ENCODE data around the gene UBAC1. TPM values are rescaled to one million over a fixed set of nuclear protein-coding genes. Genes with fewer than 3 reads are reported as not detected.
"Not testable (repeated sequence)": the region's sequence is repeated elsewhere in the genome, so short reads cannot be mapped to it uniquely, and the experiment has no call there.

UBAC1 gene
- total and polyA plus RNA-seq, 12 donors, result 73.8 to 172 (median 85.5) TPM

GRCh38 chr9:135944444-135945252, 16.5 kb downstream of the UBAC1 start:
- no peak overlapping the region for H3K4me3 ChIP-seq
- ATAC-seq, result no peak
- DNase-seq, result no peak
- H3K27me3 ChIP-seq, result no peaks in the 10 kb centered on the region
- H3K4me1 ChIP-seq, result peaks cover 3 to 31% (median 14%) of the 10 kb centered on the region in 9 donors
- H3K9me3 ChIP-seq, result no peaks in the 10 kb centered on the region
- intact Hi-C loops (cut with DNase I), result loop anchor here in 3 of 10 donors (5.0 kb wide), 2 partner anchors 32 to 37 kb away; partner anchors contain the start of gene CAMSAP1 (in 2 of the 3)
- H3K27ac ChIP-seq, result no peak overlapping the region
- WGBS, 2 donors, result 90% methylated on average over 36 of the region's 36 CpGs
- H3K36me3 ChIP-seq, result peaks cover 0 to 99% (median 57%) of the 10 kb centered on the region in 9 donors
- TF ChIP-seq, protein P1, sequence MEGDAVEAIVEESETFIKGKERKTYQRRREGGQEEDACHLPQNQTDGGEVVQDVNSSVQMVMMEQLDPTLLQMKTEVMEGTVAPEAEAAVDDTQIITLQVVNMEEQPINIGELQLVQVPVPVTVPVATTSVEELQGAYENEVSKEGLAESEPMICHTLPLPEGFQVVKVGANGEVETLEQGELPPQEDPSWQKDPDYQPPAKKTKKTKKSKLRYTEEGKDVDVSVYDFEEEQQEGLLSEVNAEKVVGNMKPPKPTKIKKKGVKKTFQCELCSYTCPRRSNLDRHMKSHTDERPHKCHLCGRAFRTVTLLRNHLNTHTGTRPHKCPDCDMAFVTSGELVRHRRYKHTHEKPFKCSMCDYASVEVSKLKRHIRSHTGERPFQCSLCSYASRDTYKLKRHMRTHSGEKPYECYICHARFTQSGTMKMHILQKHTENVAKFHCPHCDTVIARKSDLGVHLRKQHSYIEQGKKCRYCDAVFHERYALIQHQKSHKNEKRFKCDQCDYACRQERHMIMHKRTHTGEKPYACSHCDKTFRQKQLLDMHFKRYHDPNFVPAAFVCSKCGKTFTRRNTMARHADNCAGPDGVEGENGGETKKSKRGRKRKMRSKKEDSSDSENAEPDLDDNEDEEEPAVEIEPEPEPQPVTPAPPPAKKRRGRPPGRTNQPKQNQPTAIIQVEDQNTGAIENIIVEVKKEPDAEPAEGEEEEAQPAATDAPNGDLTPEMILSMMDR (IDR thresholded peaks at IDR 0.05), result no peak

DNA sequence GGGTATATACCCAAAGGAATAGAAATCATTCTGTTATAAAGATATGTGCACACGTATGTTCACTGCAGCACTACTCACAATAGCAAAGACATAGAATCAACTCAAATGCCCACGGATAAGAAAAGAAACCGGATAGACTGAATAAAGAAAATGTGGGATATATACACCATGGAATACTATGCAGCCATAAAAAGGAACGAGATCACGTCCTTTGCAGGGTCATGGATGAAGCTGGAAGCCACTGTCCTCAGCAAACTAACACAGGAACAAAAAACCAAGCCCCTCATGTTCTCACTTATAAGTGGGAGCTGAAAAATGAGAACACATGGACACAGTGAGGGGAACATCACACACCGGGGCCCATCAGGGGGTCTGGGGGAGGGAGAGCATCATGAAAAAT, 17.6 kb downstream of the UBAC1 start:
- not testable (repeated sequence) for H3K27ac ChIP-seq, H3K9me3 ChIP-seq, H3K27me3 ChIP-seq, H3K4me3 ChIP-seq, DNase-seq, ATAC-seq
- Histone ChIP-seq H3K4me1 (peaks cover 3 to 26% (median 14%) of the 10 kb centered on the region in 9 donors), H3K36me3 (peaks cover 0 to 97% (median 53%) of the 10 kb centered on the region in 9 donors)
- intact Hi-C loops (cut with DNase I), result loop anchor here in 2 of 10 donors (5.0 kb wide), 1 partner anchor 36 kb away; the partner anchor contains the start of gene CAMSAP1 (in 2 of the 2)
- 97 to 98% methylated on average over 6 of the region's 6 CpGs for WGBS, 2 donors

GRCh38 chr9:135941288-135941995, 19.7 kb downstream of the UBAC1 start:
- TF ChIP-seq, protein P1 (IDR thresholded peaks at IDR 0.05), result no peak
- peaks cover 3 to 24% (median 14%) of the 10 kb centered on the region in 9 donors for H3K4me1 ChIP-seq
- peak; percentile 28 to 83 (median 60) for ATAC-seq
- intact Hi-C loops (cut with DNase I), result loop anchor here in 2 of 10 donors (5.0 kb wide), 1 partner anchor 34 kb away; the partner anchor contains the start of gene CAMSAP1 (in 2 of the 2)
- H3K27ac ChIP-seq, result peak overlapping the region; percentile 40 to 80 (median 75)
- peak in 1 of 2 donors; percentile 40 for DNase-seq
- 53 to 59% methylated on average over 13 of the region's 13 CpGs for WGBS, 2 donors
- H3K4me3 ChIP-seq, result no peak overlapping the region
- peaks cover 0 to 98% (median 61%) of the 10 kb centered on the region in 9 donors for H3K36me3 ChIP-seq
- no peaks in the 10 kb centered on the region for H3K27me3 ChIP-seq
- peaks cover 0 to 6% (median 0%) of the 10 kb centered on the region in 11 donors for H3K9me3 ChIP-seq

- H3K27me3 ChIP-seq, result no peaks in the 10 kb centered on the region
These were observed 21.6 kb downstream of the UBAC1 start for GRCh38 chr9:135939351-135940265.

More at GRCh38 chr9:135939351-135940265, 21.6 kb downstream of the UBAC1 start:
- ATAC-seq (peak in 1 of 8 donors; percentile 33), DNase-seq (no peak)
- Histone ChIP-seq H3K4me3 (no peak overlapping the region), H3K9me3 (peaks cover 0 to 12% (median 0%) of the 10 kb centered on the region in 11 donors), H3K4me1 (peaks cover 3 to 24% (median 14%) of the 10 kb centered on the region in 9 donors), H3K27ac (no peak overlapping the region), H3K36me3 (peaks cover 0 to 98% (median 58%) of the 10 kb centered on the region in 9 donors)
- intact Hi-C loops (cut with DNase I), result loop anchor here in 2 of 10 donors (5.0 kb wide), 1 partner anchor 32 kb away; the partner anchor contains the start of gene CAMSAP1 (in 2 of the 2)
- TF ChIP-seq, protein P1 (IDR thresholded peaks at IDR 0.05), result no peak
- 93 to 94% methylated on average over 33 of the region's 33 CpGs for WGBS, 2 donors

All from heart right ventricle (tissue), 16 donors.